GM23248 (cell line): ENCODE measurements around the gene EML1. TPM values are rescaled to one million over a fixed set of nuclear protein-coding genes. Genes with fewer than 3 reads are reported as not detected.
A peak's percentile ranks its signal among the peaks of the same experiment; 100 is the strongest.

Source experiments
- DNase-seq: peaks from one replicate; pipeline ENCODE4 v3.0.0-alpha.2; 2015
- H2AFZ ChIP-seq: fragments of 200-600 bp; sonication (generic); 2 replicates; pipeline ENCODE4 v1.6.1; 2016; ENCODE audit warnings: antibody characterized with exemption
- H3F3A ChIP-seq: fragments of 200-600 bp; sonication (generic); 2 replicates; pipeline ENCODE4 v1.6.1; 2016; ENCODE audit warnings: mild to moderate bottlenecking, antibody characterized with exemption, mixed run types; ENCODE audit not compliant: insufficient read depth
- H3K27ac ChIP-seq: fragments of 200-600 bp; sonication (generic); 2 replicates; pipeline ENCODE4 v1.5.1; 2016; ENCODE audit warnings: mild to moderate bottlenecking
- H3K27me3 ChIP-seq: fragments of 200-600 bp; sonication (generic); replicated peaks from 2 replicates; pipeline ENCODE4 v1.6.1; 2016; ENCODE audit warnings: mild to moderate bottlenecking; ENCODE audit not compliant: insufficient read depth
- H3K36me3 ChIP-seq: fragments of 200-600 bp; sonication (generic); 2 replicates; pipeline ENCODE4 v1.6.1; 2016; ENCODE audit warnings: low read depth, mild to moderate bottlenecking
- H3K4me1 ChIP-seq: fragments of 200-600 bp; sonication (generic); 2 replicates; pipeline ENCODE4 v1.6.1; 2016; ENCODE audit warnings: mild to moderate bottlenecking; ENCODE audit not compliant: insufficient read depth
- H3K4me2 ChIP-seq: fragments of 200-600 bp; sonication (generic); one replicate; pipeline ENCODE4 v1.6.1; 2016; ENCODE audit warnings: mild to moderate bottlenecking; ENCODE audit not compliant: unreplicated experiment
- H3K4me3 ChIP-seq: fragments of 200-600 bp; sonication (generic); 2 replicates; pipeline ENCODE4 v1.5.1; 2016; ENCODE audit warnings: mild to moderate bottlenecking
- H3K79me2 ChIP-seq: fragments of 200-600 bp; sonication (generic); 2 replicates; pipeline ENCODE4 v1.6.1; 2016; ENCODE audit warnings: mild to moderate bottlenecking; ENCODE audit not compliant: insufficient read depth
- H3K9ac ChIP-seq: fragments of 200-600 bp; sonication (generic); 2 replicates; pipeline ENCODE4 v1.6.1; 2016; ENCODE audit warnings: mild to moderate bottlenecking
- H3K9me2 ChIP-seq: fragments of 200-600 bp; sonication (generic); 2 replicates; pipeline ENCODE4 v1.6.1; 2016; ENCODE audit warnings: mixed run types, mild to moderate bottlenecking, moderate library complexity; ENCODE audit not compliant: insufficient read depth
- H3K9me3 ChIP-seq: fragments of 200-600 bp; sonication (generic); one replicate; pipeline ENCODE4 v1.6.1; 2017; ENCODE audit warnings: low read depth
- H4K20me1 ChIP-seq: fragments of 200-600 bp; sonication (generic); 2 replicates; pipeline ENCODE4 v1.6.0; 2016; ENCODE audit not compliant: insufficient read depth
- EZH2 ChIP-seq: fragments of 200-600 bp; sonication (generic); IDR thresholded peaks from 2 replicates; pipeline ENCODE4 v1.6.1; 2018; ENCODE audit warnings: antibody characterized with exemption, mild to moderate bottlenecking; ENCODE audit not compliant: insufficient read depth, poor library complexity, severe bottlenecking
- EZH2phosphoT487 ChIP-seq: fragments of 200-600 bp; sonication (generic); IDR thresholded peaks from 2 replicates; pipeline ENCODE4 v1.6.1; 2018; ENCODE audit warnings: antibody characterized with exemption, moderate library complexity, mild to moderate bottlenecking, low read depth; ENCODE audit not compliant: insufficient read depth
- WGBS, 2 experiments: methylation state at CpG; one replicate each; pipeline ENCODE4 v1.1.6; 2015 to 2017; ENCODE audit warnings: low lambda C conversion rate in 2 of 2, low coverage in 1 of 2; ENCODE audit errors: missing lambda C conversion rate in 2 of 2; 5-methylcytosine and 5-hydroxymethylcytosine counted together
- in situ Hi-C: fragments of 300-500 bp; cut with MboI; formaldehyde crosslinking; loops from 2 replicates; pipeline ENCODE4 v1.15.0; 2020
- polyA plus RNA-seq: library from polyadenylated mRNA; unstranded; fragments of >200 nt; fragmentation: Nextera tagmentation; extraction: Ambion mirVana; gene quantifications from 2 replicates; pipeline ENCODE4 v1.2.1, GENCODE V29; 2016
- total RNA-seq: library from RNA; depleted of rRNA; stranded (reverse); fragments of >200 nt; shearing (Covaris generic); gene quantifications from 2 replicates; pipeline ENCODE4 v1.2.3, GENCODE V29; 2014

The EML1 gene
- total and polyA plus RNA-seq, 2 experiments from 2014 or later = 14.8 to 17.9 TPM

DNA sequence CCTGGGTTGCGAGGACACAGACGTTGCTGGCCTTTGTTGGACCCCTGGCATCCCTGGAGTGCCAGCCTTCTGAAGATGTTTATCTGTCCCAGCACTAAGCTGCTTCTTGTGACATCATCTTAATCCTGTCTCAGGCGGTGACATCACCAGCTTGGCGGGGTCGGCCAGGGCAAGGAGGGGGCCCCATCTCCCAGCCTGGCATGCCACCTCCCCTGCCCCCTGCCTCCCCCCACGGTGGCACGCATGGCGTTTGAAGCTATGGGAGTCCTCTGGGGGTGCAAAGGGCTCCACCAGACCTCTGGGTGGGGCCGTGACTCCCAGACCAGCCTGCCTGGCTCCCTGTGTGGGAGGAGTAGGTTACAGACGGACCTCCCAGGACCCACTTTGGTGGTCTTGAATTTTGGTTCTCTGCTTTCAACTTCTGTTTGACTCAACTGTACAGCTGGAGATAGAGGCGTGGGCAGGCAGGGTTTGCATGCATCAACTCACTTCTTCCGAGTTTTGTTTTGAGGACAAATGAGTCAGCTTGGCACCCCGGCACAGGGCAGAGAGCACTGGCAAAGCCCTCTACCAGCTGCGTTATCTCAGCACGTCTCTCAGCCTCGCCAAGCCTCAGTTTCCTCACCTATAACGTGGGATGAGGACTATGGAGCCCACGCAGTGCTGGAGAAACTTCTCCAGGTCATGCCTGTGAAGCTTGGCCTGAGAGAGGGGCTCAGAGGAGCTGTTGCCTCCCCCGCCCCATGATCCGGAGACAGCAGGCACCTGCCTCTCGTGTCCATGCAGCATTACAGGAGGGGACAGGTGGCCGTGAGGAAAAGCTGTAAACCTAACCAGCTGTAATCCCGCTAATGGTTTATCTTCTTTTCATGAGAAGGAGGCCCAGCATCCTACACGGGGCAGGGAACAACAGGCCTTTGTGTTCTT, 38.8 kb upstream of the EML1 start:
- peak overlapping the region; percentile 49 for H3K27ac ChIP-seq
- no peaks in the 10 kb centered on the region for H4K20me1 ChIP-seq
- H3K36me3 ChIP-seq = no peaks in the 10 kb centered on the region
- in situ Hi-C loops = no loop called here
- 50 to 53% methylated on average over 21 to 24 of the region's 24 CpGs for WGBS, 2 experiments
- no peak overlapping the region for H3K4me3 ChIP-seq
- peak; percentile 88 for DNase-seq
- no peaks in the 10 kb centered on the region for H3K9me3 ChIP-seq
- no peaks in the 10 kb centered on the region for H3K79me2 ChIP-seq
- H3K9ac ChIP-seq = peak overlapping the region; percentile 63
- H2AFZ ChIP-seq = no peak overlapping the region
- H3F3A ChIP-seq = peaks cover 23% of the 10 kb centered on the region
- H3K4me1 ChIP-seq = peaks cover 59% of the 10 kb centered on the region
- peak overlapping the region; percentile 65 for H3K4me2 ChIP-seq
- no peaks in the 10 kb centered on the region for H3K9me2 ChIP-seq
- TF ChIP-seq EZH2 (no peak), EZH2phosphoT487 (no peak)
- H3K27me3 ChIP-seq = no peaks in the 10 kb centered on the region

DNA sequence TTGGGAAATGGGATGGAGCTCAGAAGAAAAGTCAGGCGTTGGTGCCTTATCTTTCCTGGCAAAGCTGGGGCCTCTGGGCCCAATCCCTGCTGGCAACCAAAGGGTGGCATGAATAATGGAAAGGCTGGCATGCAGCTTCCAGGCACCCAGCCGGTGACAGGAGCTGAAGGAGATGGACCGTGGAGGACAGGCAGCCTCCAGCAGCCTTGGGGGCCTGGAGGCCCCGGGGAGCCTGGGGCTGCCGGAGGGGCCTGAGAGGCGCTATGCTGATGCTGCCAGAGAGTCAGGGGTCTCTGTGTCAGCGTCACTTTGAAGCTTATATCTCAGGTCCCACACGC, 38.2 kb upstream of the EML1 start:
- no peaks in the 10 kb centered on the region for H4K20me1 ChIP-seq
- H3K9ac ChIP-seq = peak overlapping the region; percentile 63; the same call in 1 of the 2 replicates
- 85 to 86% methylated on average over 8 of the region's 8 CpGs for WGBS, 2 experiments
- peaks cover 23% of the 10 kb centered on the region for H3F3A ChIP-seq
- no peak overlapping the region for H2AFZ ChIP-seq
- TF ChIP-seq EZH2 = no peak
- no peak for TF ChIP-seq EZH2phosphoT487
- H3K9me2 ChIP-seq = no peaks in the 10 kb centered on the region
- in situ Hi-C loops = no loop called here
- no peaks in the 10 kb centered on the region for H3K36me3 ChIP-seq
- no peak overlapping the region for H3K4me3 ChIP-seq
- no peaks in the 10 kb centered on the region for H3K27me3 ChIP-seq
- H3K79me2 ChIP-seq = no peaks in the 10 kb centered on the region
- H3K9me3 ChIP-seq = no peaks in the 10 kb centered on the region
- H3K4me2 ChIP-seq = no peak overlapping the region
- DNase-seq = no peak
- H3K27ac ChIP-seq = no peak overlapping the region
- H3K4me1 ChIP-seq = peaks cover 59% of the 10 kb centered on the region

DNA sequence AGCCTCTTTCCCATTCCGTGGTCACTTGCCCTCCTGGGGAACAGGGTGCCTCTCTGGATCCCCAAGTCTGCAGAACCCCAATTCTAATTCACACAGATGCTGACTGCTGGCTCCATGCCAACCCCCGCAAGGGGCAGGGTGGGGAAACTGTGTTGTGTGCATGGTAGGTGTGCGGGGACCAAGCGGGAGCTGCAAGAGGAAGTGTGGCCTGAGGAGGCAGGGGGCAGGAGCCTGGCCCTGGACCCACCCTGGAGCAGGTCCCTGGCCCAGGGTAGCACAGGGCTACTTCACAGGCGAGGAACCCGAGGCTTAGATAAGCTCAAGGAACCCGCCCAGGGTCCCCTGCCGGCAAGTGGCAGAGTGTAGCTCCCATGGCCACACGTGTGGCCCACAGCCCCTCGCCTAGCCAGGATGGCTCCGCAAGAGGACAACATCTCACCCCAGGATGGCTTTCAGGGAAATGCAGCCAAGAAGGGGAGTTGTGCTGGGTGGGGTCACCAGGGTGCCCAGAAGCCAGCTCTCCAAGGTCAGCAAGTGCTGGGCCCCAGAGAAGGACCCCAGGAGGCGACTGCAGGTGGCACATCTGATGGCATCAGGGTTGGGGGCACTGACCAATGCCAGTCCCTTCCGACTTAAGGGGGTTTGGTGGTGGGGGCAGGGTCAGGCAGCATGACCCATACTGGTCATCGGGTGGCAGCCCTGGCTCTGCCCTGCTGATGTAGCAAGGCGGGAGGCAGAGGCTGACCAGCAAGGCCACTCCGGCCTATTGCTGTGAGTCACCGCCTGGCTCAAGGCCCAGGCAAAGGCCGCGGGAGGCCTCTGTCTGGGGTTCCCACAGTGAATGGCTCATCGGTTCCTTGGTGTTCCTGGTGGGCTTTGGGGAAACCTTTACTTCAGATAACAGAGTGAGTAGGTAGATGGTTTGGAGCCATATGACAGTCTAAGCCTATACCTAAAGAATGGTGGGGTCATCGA, 37.3 kb upstream of the EML1 start:
- H3K27me3 ChIP-seq = no peaks in the 10 kb centered on the region
- H3K9me3 ChIP-seq = no peaks in the 10 kb centered on the region
- peaks cover 23% of the 10 kb centered on the region for H3F3A ChIP-seq
- peaks cover 59% of the 10 kb centered on the region for H3K4me1 ChIP-seq
- DNase-seq = peak; percentile 95
- H3K36me3 ChIP-seq = no peaks in the 10 kb centered on the region
- peak overlapping the region; percentile 97 for H3K27ac ChIP-seq
- H4K20me1 ChIP-seq = no peaks in the 10 kb centered on the region
- H2AFZ ChIP-seq = no peak overlapping the region
- no peak overlapping the region for H3K4me3 ChIP-seq
- peak overlapping the region; percentile 52 for H3K9ac ChIP-seq
- in situ Hi-C loops = no loop called here
- H3K9me2 ChIP-seq = no peaks in the 10 kb centered on the region
- H3K79me2 ChIP-seq = no peaks in the 10 kb centered on the region
- 48% methylated on average over 21 of the region's 21 CpGs for WGBS, 2 experiments
- TF ChIP-seq EZH2 (no peak), EZH2phosphoT487 (no peak)
- peak overlapping the region; percentile 40 for H3K4me2 ChIP-seq

DNA sequence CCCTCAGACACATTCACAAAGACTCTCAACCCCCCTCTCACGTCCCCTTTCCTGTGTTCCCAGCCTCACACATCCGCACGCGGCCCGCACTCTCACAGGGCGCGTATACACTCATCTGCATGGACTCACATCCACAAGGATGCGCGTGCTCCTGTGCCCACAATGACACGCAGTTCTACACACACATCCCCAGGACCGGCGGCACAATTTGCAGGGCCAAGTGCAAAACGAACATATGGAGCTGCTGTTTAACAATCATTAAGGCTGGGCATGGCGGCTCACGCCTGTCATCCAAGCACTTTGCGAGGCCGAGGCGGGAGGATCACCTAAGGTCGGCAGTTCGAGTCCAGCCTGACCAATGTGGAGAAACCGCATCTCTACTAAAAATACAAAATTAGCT, 36.4 kb upstream of the EML1 start:
- Histone ChIP-seq H3K4me2 (peak overlapping the region; percentile 10), H3K27ac (peak overlapping the region; percentile 97), H3K9ac (peak overlapping the region; percentile 52), H3K36me3 (no peaks in the 10 kb centered on the region), H3K4me3 (no peak overlapping the region), H3K9me3 (no peaks in the 10 kb centered on the region), H3K27me3 (no peaks in the 10 kb centered on the region), H3F3A (peaks cover 23% of the 10 kb centered on the region), H3K9me2 (no peaks in the 10 kb centered on the region), H2AFZ (no peak overlapping the region), H3K79me2 (no peaks in the 10 kb centered on the region), H4K20me1 (no peaks in the 10 kb centered on the region), H3K4me1 (peaks cover 59% of the 10 kb centered on the region)
- 91 to 93% methylated on average over 21 of the region's 21 CpGs for WGBS, 2 experiments
- TF ChIP-seq EZH2 (no peak), EZH2phosphoT487 (no peak)
- DNase-seq = peak; percentile 26
- in situ Hi-C loops = no loop called here
